PC-9 (cell line): ENCODE results near the gene CCDC192.

Source experiments
- CTCF ChIP-seq: fragments of 200-600 bp; sonication (generic); conservative IDR thresholded peaks from 2 replicates; pipeline ENCODE4 v1.6.1; 2017; ENCODE audit warnings: mixed run types, antibody characterized with exemption, mild to moderate bottlenecking, moderate library complexity
- EZH2 ChIP-seq: fragments of 200-600 bp; sonication (generic); IDR thresholded peaks from 2 replicates; pipeline ENCODE4 v1.8.0; 2017; ENCODE audit warnings: antibody characterized with exemption, low read depth

GRCh38 chr5:127766676-127767335 lies 63.6 kb downstream of the CCDC192 start:
- TF ChIP-seq CTCF = no peak
- TF ChIP-seq EZH2 = no peak
